GM18526 (cell line): ENCODE results near the gene CDC14B.

Source experiments
- POLR2A ChIP-seq: IDR thresholded peaks from 3 replicates; pipeline ENCODE4 v1.6.1; 2011; ENCODE audit not compliant: insufficient read length; ENCODE audit errors: extremely low read depth

Gene CDC14B

GRCh38 chr9:96503918-96504317, 115.7 kb downstream of the CDC14B start:
- TF ChIP-seq POLR2A = no peak

DNA sequence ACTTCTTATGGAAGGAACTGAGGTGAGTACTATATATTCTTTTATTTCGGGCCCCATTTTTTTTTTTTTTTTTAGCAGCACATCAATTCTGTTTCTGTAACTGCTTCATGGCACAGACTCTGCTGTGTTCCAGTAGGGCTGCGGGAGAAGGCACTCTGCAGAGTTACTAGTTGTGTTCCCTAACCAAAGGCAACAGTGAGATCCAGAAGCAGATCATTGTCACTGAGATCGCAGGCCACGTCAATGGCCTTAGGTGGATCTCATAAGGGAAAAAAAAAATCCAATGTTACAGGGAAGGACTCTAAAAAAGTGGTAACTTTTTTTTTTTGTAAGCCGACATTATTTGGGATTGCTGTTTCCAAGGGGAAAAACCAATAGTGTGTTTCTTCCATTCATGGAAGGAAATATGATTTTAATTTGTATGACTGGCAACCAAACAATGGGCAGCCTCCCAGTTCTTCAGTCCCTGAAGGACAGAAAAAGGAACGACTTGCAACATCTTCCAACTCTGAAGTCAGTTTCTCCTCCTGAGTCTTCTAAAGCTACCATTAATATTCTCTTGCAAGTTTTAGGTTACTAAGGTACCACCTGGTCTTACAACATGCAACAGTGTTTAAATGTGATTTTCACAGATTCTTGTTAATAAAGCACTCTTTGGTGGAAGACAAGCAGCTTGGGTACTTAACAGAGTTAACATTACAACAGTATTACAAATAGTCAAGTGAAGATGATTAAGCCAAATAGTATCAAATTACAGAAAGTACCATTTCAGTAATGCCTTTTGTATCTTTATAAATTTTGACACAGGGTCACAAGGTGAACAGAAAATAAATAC, 116.9 kb downstream of the CDC14B start:
- no peak for TF ChIP-seq POLR2A

- no peak for TF ChIP-seq POLR2A
Observed at GRCh38 chr9:96501633-96502538, 117.8 kb downstream of the CDC14B start.

DNA sequence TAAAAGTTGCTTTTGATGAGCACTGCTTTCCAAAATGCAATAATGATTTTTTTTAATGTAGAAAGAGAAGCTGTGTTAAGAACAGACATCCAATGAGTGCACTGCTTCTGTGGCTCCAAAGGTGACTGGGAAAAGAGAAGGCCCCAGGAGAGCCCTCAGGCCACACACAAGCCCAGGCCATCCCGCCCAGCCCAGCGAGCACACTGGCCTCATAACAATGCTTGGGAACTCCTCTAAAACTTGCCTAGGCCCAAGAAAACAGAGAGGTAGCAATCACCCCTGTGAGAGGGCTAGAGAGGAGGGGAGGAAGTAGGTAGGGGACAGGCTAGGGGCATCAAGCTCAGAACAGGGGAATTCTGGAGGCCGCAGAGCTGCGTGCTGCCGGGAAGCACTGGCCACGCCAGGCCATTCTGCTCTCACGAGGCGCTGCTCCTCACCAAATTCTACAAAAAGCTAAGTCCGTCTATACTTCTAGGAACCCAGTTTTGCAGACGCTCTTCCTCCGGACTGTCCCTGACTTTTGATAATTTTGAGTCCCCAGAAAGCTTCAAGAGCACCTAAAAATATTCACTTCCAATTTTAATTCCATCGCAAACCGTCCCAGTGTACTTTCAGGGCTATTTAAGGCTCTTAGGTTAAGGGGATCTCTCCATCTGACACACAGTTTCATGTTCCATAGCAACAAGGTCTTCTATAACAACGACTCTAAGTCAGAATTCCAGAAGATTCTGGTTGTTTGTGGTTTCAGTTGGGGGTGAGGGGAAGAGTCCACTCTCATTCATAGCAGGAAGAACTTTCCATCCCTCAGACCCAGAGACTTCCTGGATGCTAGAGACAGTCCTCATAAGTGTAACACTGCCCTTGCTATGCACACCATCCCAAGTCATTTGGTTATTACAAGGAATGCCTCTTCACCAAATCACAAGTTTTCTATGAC, 118.7 kb downstream of the CDC14B start:
- TF ChIP-seq POLR2A = no peak

GRCh38 chr9:96499257-96499656, 120.4 kb downstream of the CDC14B start:
- no peak for TF ChIP-seq POLR2A

GRCh38 chr9:96498796-96499195, 120.8 kb downstream of the CDC14B start:
- TF ChIP-seq POLR2A = no peak

GRCh38 chr9:96497117-96497399, 122.6 kb downstream of the CDC14B start:
- TF ChIP-seq POLR2A = no peak

- TF ChIP-seq POLR2A = no peak
Observed at GRCh38 chr9:96496368-96497116, 123.1 kb downstream of the CDC14B start.

- TF ChIP-seq POLR2A = no peak
Observed at GRCh38 chr9:96495341-96495740, 124.3 kb downstream of the CDC14B start.

DNA sequence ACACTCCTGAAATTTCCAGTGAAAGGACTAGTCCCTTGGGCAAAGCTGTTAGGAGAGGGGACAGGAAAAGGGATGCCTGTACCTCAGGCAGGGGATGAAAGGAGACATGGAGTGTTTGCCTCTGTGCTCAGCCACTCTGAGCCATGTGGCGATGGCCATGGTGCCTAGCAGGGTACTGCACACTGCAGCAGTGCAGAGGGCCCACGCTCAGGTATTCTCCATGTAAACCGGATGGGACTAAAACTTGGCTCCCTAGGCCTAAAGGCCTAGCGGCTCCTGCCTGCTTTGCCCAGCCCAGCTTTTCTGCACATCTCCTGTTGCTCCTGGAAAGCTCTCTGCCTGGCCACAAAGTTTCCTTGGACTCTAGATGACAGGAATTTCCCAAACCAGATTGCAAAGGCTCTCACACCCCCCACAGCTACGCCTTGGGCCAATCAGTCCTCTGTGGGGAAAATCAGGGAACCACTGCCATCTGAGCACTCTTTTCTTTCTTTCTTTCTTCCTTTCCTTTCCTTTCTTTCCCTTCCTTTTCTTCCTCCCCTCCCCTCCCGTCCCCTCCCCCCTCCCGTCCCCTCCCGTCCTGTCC, 125.3 kb downstream of the CDC14B start:
- no peak for TF ChIP-seq POLR2A

GRCh38 chr9:96493757-96494156, 125.9 kb downstream of the CDC14B start:
- no peak for TF ChIP-seq POLR2A

GRCh38 chr9:96492993-96493531, 126.6 kb downstream of the CDC14B start:
- no peak for TF ChIP-seq POLR2A

GRCh38 chr9:96491880-96492525, 127.6 kb downstream of the CDC14B start:
- no peak for TF ChIP-seq POLR2A
